IPS DF 6.9 (cell line): Measurements from ENCODE around the gene PRKAR1B.
"Not testable (repeated sequence)": the region's sequence is repeated elsewhere in the genome, so short reads cannot be mapped to it uniquely, and the experiment has no call there.

Experiments
- DNase-seq: peaks from one replicate; pipeline ENCODE4 v3.0.0-alpha.2; 2013; ENCODE audit warnings: low read depth, low spot score
- H3K27ac ChIP-seq: one replicate; pipeline ENCODE4 v1.5.1; 2013; ENCODE audit warnings: low read length, control low read depth
- H3K27me3 ChIP-seq: 2 replicates; pipeline ENCODE4 v1.6.1; 2013; ENCODE audit warnings: mild to moderate bottlenecking, low read length; ENCODE audit not compliant: control insufficient read depth, insufficient read depth
- H3K36me3 ChIP-seq: 2 replicates; pipeline ENCODE4 v1.6.1; 2013; ENCODE audit warnings: low read length; ENCODE audit not compliant: control insufficient read depth, insufficient read depth
- H3K4me1 ChIP-seq: 2 replicates; pipeline ENCODE4 v1.6.1; 2013; ENCODE audit warnings: low read length; ENCODE audit not compliant: control insufficient read depth, insufficient read depth
- H3K4me3 ChIP-seq: 2 replicates; pipeline ENCODE4 v1.5.1; 2013; ENCODE audit warnings: mild to moderate bottlenecking, low read length
- H3K9me3 ChIP-seq: 2 replicates; pipeline ENCODE4 v1.6.1; 2013; ENCODE audit warnings: low read length, inconsistent platforms; ENCODE audit not compliant: control insufficient read depth, insufficient read depth
- WGBS: extraction: QIAGEN DNeasy Blood & Tissue Kit; methylation state at CpG from one replicate; pipeline ENCODE4 v1.1.7; 2013; ENCODE audit warnings: mixed read lengths, missing lambda C conversion rate; ENCODE audit not compliant: insufficient read length, insufficient coverage; 5-methylcytosine and 5-hydroxymethylcytosine counted together

The PRKAR1B gene

GRCh38 chr7:620885-621284 lies 106.2 kb downstream of the PRKAR1B start:
- Histone ChIP-seq H3K4me3 (no peak overlapping the region), H3K9me3 (peaks cover 1% of the 10 kb centered on the region; the same call in 1 of the 2 replicates), H3K27me3 (no peaks in the 10 kb centered on the region), H3K4me1 (peaks cover 4% of the 10 kb centered on the region; the same call in 1 of the 2 replicates), H3K27ac (no peak overlapping the region), H3K36me3 (no peaks in the 10 kb centered on the region; the same call in 1 of the 2 replicates)
- no peak for DNase-seq

GRCh38 chr7:620056-620455 lies 107.0 kb downstream of the PRKAR1B start:
- DNase-seq = no peak
- Histone ChIP-seq H3K9me3 (peaks cover 1% of the 10 kb centered on the region; the same call in 1 of the 2 replicates), H3K4me1 (peaks cover 4% of the 10 kb centered on the region; the same call in 1 of the 2 replicates), H3K36me3 (no peaks in the 10 kb centered on the region; the same call in 1 of the 2 replicates), H3K4me3 (no peak overlapping the region), H3K27me3 (no peaks in the 10 kb centered on the region), H3K27ac (no peak overlapping the region)
- WGBS = no CpG with 5 or more reads among the region's 5 CpGs

DNA sequence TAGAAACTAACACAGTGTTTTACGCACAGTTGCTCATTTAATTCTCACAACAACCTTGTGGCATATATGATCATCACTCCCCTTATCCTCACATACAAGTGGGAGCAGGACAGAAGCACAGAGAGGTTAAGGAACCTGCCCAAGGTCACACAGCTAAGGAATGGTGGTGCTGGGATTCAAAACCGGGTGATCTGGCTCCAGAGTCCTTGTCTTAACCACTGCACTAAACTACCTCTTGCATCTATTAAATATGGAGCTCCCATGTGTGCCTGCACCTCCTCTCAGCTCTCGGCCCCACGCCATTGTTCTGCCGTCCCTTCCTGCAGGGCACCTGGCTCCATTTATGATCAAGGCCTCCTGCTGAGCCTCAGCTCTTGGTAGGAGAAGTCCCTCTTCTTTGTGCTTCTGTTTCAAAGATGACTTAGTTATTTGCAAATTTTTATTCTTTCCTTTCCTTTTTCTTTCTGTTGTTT lies 107.7 kb downstream of the PRKAR1B start:
- no peak for DNase-seq
- Histone ChIP-seq H3K4me3 (no peak overlapping the region), H3K4me1 (peaks cover 4% of the 10 kb centered on the region; the same call in 1 of the 2 replicates), H3K9me3 (peaks cover 1% of the 10 kb centered on the region; the same call in 1 of the 2 replicates), H3K36me3 (no peaks in the 10 kb centered on the region; the same call in 1 of the 2 replicates), H3K27me3 (no peaks in the 10 kb centered on the region), H3K27ac (no peak overlapping the region)
- no CpG with 5 or more reads among the region's 5 CpGs for WGBS

DNA sequence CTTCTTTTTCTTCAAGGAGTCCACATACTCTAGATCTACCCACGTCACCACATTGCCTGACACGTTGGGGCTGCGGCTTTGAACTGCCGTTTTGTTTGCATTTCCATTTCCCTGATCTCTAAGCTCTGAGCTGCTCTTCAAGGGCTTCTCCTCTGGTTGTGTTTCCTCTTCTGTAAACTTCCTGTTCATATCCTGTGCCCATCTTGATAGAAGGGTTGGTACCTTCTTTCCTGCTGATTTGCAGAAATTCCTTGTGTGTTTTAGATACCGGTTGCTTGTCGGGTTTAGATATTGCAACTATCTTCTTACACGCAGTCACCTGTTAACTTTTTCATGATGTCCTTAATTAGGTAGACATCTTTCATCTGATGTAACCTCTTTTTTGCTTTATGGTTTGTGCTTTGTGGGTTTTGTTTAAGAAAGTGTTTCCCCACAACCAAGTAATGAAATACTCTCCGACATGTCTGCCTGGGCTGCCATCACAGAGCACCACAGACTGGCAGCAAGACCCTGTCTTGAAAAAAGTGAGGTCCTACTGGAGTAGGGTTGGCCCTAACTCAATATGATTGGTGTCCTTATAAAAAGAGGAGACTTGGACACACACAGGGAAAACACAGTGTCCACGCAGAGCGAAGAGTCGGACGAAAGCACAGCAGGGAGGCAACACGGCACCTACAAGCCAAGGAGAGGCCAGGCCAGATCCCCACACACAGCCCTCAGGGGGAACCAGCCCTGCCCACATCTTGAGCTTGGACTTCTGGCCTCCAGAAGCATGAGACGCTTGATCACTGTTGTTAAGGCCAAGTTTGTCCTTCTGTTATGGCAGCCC lies 108.3 kb downstream of the PRKAR1B start:
- Histone ChIP-seq H3K9me3 (peaks cover 1% of the 10 kb centered on the region; the same call in 1 of the 2 replicates), H3K27ac (no peak overlapping the region), H3K4me1 (peaks cover 4% of the 10 kb centered on the region; the same call in 1 of the 2 replicates), H3K36me3 (no peaks in the 10 kb centered on the region; the same call in 1 of the 2 replicates), H3K27me3 (no peaks in the 10 kb centered on the region), H3K4me3 (no peak overlapping the region)
- no CpG with 5 or more reads among the region's 14 CpGs for WGBS
- DNase-seq = no peak

GRCh38 chr7:617614-618538 lies 109.2 kb downstream of the PRKAR1B start:
- DNase-seq = no peak
- WGBS = no CpG with 5 or more reads among the region's 23 CpGs
- no peak overlapping the region for H3K27ac ChIP-seq
- H3K36me3 ChIP-seq = no peaks in the 10 kb centered on the region; the same call in 1 of the 2 replicates
- peaks cover 1% of the 10 kb centered on the region; the same call in 1 of the 2 replicates for H3K9me3 ChIP-seq
- H3K4me1 ChIP-seq = peaks cover 4% of the 10 kb centered on the region; the same call in 1 of the 2 replicates
- no peaks in the 10 kb centered on the region for H3K27me3 ChIP-seq
- no peak overlapping the region for H3K4me3 ChIP-seq

DNA sequence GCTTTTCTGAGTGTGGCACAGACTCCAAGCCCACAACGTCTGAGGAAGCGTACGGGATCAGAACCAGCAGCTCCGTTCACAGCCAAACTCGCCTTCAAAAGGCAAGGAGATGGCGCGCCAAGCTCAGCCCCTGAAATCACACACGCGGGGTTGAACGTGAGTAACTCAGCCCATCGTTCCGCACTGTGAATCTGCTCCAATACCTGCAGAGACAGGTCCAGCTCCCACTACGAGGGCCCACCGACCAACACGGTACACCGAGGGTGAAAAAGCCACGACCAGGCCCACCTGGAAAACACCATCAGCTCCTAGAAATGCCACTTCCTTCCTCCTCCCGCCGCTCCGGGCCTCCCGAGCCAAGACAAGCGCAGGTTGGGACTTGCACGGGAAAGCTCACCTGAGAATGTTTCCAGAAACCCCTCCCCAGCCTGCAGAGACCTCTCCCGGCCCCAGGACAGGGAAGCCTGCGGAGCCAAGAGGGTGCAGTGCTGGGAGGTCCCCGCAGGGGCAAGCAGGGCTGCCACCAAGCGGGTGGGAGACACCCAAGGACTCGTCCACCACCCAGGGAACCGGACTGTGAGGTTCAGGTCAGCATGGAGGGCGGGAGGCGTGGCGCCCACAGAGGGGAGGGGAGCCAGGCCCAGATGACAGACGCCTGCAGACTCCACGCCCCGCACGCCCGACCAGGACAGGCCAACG lies 113.5 kb downstream of the PRKAR1B start:
- Histone ChIP-seq H3K4me1 (peaks cover 3% of the 10 kb centered on the region; the same call in 1 of the 2 replicates), H3K36me3 (no peaks in the 10 kb centered on the region; the same call in 1 of the 2 replicates), H3K27me3 (no peaks in the 10 kb centered on the region), H3K9me3 (no peaks in the 10 kb centered on the region), H3K27ac (no peak overlapping the region), H3K4me3 (no peak overlapping the region)
- WGBS = no CpG with 5 or more reads among the region's 38 CpGs
- DNase-seq = no peak

- H3K27ac ChIP-seq, DNase-seq, H3K36me3 ChIP-seq, H3K4me3 ChIP-seq, H3K27me3 ChIP-seq, H3K9me3 ChIP-seq, H3K4me1 ChIP-seq: not testable (repeated sequence)
- 100% methylated on average over 1 of the region's 7 CpGs for WGBS
Observed at GRCh38 chr7:611837-612236, 115.2 kb downstream of the PRKAR1B start.

GRCh38 chr7:611281-611810 lies 115.7 kb downstream of the PRKAR1B start:
- Histone ChIP-seq H3K4me1 (peaks cover 1% of the 10 kb centered on the region; the same call in 1 of the 2 replicates), H3K4me3 (no peak overlapping the region), H3K36me3 (no peaks in the 10 kb centered on the region; the same call in 1 of the 2 replicates), H3K27ac (no peak overlapping the region), H3K9me3 (no peaks in the 10 kb centered on the region), H3K27me3 (no peaks in the 10 kb centered on the region)
- WGBS = no CpG with 5 or more reads among the region's 14 CpGs
- DNase-seq = no peak

DNA sequence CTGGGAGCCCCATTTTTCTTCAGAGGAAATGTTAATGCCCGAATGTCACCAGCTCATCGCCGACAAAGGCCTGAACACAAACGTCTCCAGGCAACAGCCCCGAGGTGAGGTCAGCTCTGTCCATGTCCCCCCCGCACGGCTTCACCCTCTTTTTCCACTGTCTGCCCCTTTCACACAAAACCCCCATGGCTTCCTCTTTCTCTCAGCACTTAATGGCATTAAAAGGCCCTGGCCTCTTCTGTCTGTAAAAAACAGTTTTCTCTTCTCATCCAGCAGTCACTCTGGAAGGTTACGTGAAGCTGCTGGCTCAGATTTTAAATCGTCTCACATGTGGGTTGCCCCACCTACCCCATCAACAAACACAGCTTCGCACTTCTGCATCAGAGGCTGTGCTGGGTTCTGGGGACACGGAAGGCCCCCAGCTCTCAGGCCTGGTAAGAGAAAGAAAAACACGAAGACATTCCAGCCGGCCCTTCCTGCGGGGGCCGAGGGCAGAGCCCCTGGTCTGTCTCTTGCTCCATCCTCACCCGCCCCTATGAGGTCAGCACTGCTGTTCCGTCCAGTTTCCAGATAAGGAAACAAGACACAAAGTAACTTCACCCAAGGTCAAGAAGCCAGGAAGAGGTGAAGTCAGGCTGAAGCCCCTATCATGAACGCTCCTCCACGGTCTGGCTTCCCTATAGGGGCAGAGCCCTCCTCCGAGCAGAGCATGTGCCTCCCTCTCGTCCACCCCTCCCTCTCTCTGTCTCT lies 116.4 kb downstream of the PRKAR1B start:
- H3K4me3 ChIP-seq = no peak overlapping the region
- no CpG with 5 or more reads among the region's 21 CpGs for WGBS
- H3K27me3 ChIP-seq = no peaks in the 10 kb centered on the region
- no peaks in the 10 kb centered on the region for H3K36me3 ChIP-seq
- no peaks in the 10 kb centered on the region; the same call in 1 of the 2 replicates for H3K4me1 ChIP-seq
- no peak for DNase-seq
- no peaks in the 10 kb centered on the region for H3K9me3 ChIP-seq
- H3K27ac ChIP-seq = no peak overlapping the region
